ENCODE results near the gene ACO1. TPM values are rescaled to one million over a fixed set of nuclear protein-coding genes. Genes with fewer than 3 reads are reported as not detected.
"Not testable (repeated sequence)": the region's sequence is repeated elsewhere in the genome, so short reads cannot be mapped to it uniquely, and the experiment has no call there.

ACO1 gene
- total RNA-seq: 59.5 TPM
- long read RNA-seq, full-length matches to known transcripts: 88 of 94 reads
- long read RNA-seq, partial matches to known transcripts: 5 of 94 reads
- long read RNA-seq, other reads (novel, unspliced or antisense): 1 of 94 reads

GRCh38 chr9:32384364-32385151, at the start of gene ACO1:
TSS of gene ACO1 (plus strand) at chr9:32384643. CDS start at chr9:32405507, 20,864 bp downstream.
- peak; percentile 95 for DNase-seq (ENCODE audit: missing footprints)
- intact Hi-C loops (cut with DNase I): loop anchor here (1.0 to 2.0 kb wide), 3 partner anchors 48 to 189 kb away; partner anchors contain the start of genes NDUFB6 and RIGI
- ATAC-seq: peak; percentile 99

GRCh38 chr9:32334916-32335895, 49.2 kb upstream of the ACO1 start:
- intact Hi-C loops (cut with DNase I): no loop called here
- ATAC-seq (no peak), DNase-seq (ENCODE audit: missing footprints) (no peak)

GRCh38 chr9:32339424-32339823, 45.0 kb upstream of the ACO1 start:
- DNase-seq (ENCODE audit: missing footprints) (no peak), ATAC-seq (no peak)
- intact Hi-C loops (cut with DNase I): no loop called here

GRCh38 chr9:32340361-32340760, 44.1 kb upstream of the ACO1 start:
- intact Hi-C loops (cut with DNase I): no loop called here
- ATAC-seq (no peak), DNase-seq (ENCODE audit: missing footprints) (no peak)

GRCh38 chr9:32344551-32345182, 39.8 kb upstream of the ACO1 start:
- intact Hi-C loops (cut with DNase I): no loop called here
- no peak for DNase-seq (ENCODE audit: missing footprints)
- ATAC-seq: no peak

GRCh38 chr9:32345243-32345642, 39.2 kb upstream of the ACO1 start:
- DNase-seq (ENCODE audit: missing footprints) (no peak), ATAC-seq (no peak)
- intact Hi-C loops (cut with DNase I): no loop called here

GRCh38 chr9:32347571-32347970, 36.9 kb upstream of the ACO1 start:
- ATAC-seq (no peak), DNase-seq (ENCODE audit: missing footprints) (no peak)
- intact Hi-C loops (cut with DNase I): no loop called here

- intact Hi-C loops (cut with DNase I): no loop called here
- ATAC-seq (no peak), DNase-seq (ENCODE audit: missing footprints) (no peak)
Measured at GRCh38 chr9:32348106-32348695, 36.2 kb upstream of the ACO1 start.

GRCh38 chr9:32349013-32349412, 35.4 kb upstream of the ACO1 start:
- ATAC-seq (no peak), DNase-seq (ENCODE audit: missing footprints) (no peak)
- intact Hi-C loops (cut with DNase I): no loop called here

- intact Hi-C loops (cut with DNase I): no loop called here
- no peak for ATAC-seq
Measured at GRCh38 chr9:32350682-32351081, 33.8 kb upstream of the ACO1 start.

GRCh38 chr9:32351845-32352244, 32.6 kb upstream of the ACO1 start:
- no peak for DNase-seq (ENCODE audit: missing footprints)
- ATAC-seq: no peak
- intact Hi-C loops (cut with DNase I): no loop called here

More at GRCh38 chr9:32350682-32351081, 33.8 kb upstream of the ACO1 start:
- DNase-seq (ENCODE audit: missing footprints): no peak

GRCh38 chr9:32353476-32353875, 31.0 kb upstream of the ACO1 start:
- ATAC-seq; intact Hi-C loops (cut with DNase I); DNase-seq (ENCODE audit: missing footprints): not testable (repeated sequence)

- DNase-seq (ENCODE audit: missing footprints) (no peak), ATAC-seq (no peak)
- intact Hi-C loops (cut with DNase I): no loop called here
Measured at GRCh38 chr9:32359452-32359851, 25.0 kb upstream of the ACO1 start.

- ATAC-seq (no peak), DNase-seq (ENCODE audit: missing footprints) (no peak)
- intact Hi-C loops (cut with DNase I): no loop called here
Measured at GRCh38 chr9:32360983-32361673, 23.3 kb upstream of the ACO1 start.

- DNase-seq (ENCODE audit: missing footprints): no peak
- no peak for ATAC-seq
- intact Hi-C loops (cut with DNase I): no loop called here
Measured at GRCh38 chr9:32371279-32371678, 13.2 kb upstream of the ACO1 start.

- no peak for ATAC-seq
- intact Hi-C loops (cut with DNase I): no loop called here
Measured at GRCh38 chr9:32371679-32372078, 12.8 kb upstream of the ACO1 start.

GRCh38 chr9:32376285-32376684, 8.2 kb upstream of the ACO1 start:
- ATAC-seq (no peak), DNase-seq (ENCODE audit: missing footprints) (no peak)
- intact Hi-C loops (cut with DNase I): loop anchor here (5.0 kb wide), 1 partner anchor 591 kb away; no protein-coding TSS in a partner anchor

More at GRCh38 chr9:32371679-32372078, 12.8 kb upstream of the ACO1 start:
- DNase-seq (ENCODE audit: missing footprints): no peak

- no peak for DNase-seq (ENCODE audit: missing footprints)
- peak; percentile 82 for ATAC-seq
- intact Hi-C loops (cut with DNase I): loop anchor here (5.0 kb wide), 1 partner anchor 589 kb away; no protein-coding TSS in a partner anchor
Measured at GRCh38 chr9:32378496-32378895, 5.9 kb upstream of the ACO1 start.
